Natural killer cell treated with Interleukin-12 subunit alpha and Interleukin-12 subunit beta and Interleukin-15 and Interleukin-18, amount 100 ng/mL, for 72 hours (primary cell): ENCODE data around the gene MAN2A1. TPM values are rescaled to one million over a fixed set of nuclear protein-coding genes. Genes with fewer than 3 reads are reported as not detected.

Source experiments
- ATAC-seq, 2 donors: fragments of 150-1000 bp; cut with Tn5 transposase in 1 of 2; sonication (Bioruptor Pico), chemical (Tn5 transposase) in 1 of 2; 2 replicates each; pipeline ENCODE4 v1.10.0; 2021
- DNase-seq: peaks from one replicate; pipeline ENCODE4 v3.0.0; 2022; ENCODE audit warnings: low spot score
- H3K27ac Mint-ChIP-seq, 2 donors: 1 replicate in 1 of 2; 2 replicates in 1 of 2; pipeline ENCODE4 v1.8.0; 2022; ENCODE audit warnings: mixed read lengths in 2 of 2, mild to moderate bottlenecking in 1 of 2, moderate library complexity in 1 of 2
- H3K27me3 Mint-ChIP-seq, 2 donors: 1 replicate in 1 of 2; 2 replicates in 1 of 2; pipeline ENCODE4 v1.8.0; 2022; ENCODE audit warnings: mixed read lengths in 2 of 2
- H3K36me3 Mint-ChIP-seq: one replicate; pipeline ENCODE4 v1.8.0; 2022; ENCODE audit warnings: mixed read lengths
- H3K4me1 Mint-ChIP-seq, 2 donors: 1 replicate in 1 of 2; 2 replicates in 1 of 2; pipeline ENCODE4 v1.8.0; 2022; ENCODE audit warnings: low read depth in 2 of 2, mixed read lengths in 2 of 2, mild to moderate bottlenecking in 1 of 2
- H3K4me3 Mint-ChIP-seq: one replicate; pipeline ENCODE4 v1.8.0; 2022; ENCODE audit warnings: mixed read lengths
- H3K9me3 Mint-ChIP-seq: 2 replicates; pipeline ENCODE4 v1.8.0; 2022; ENCODE audit warnings: mixed read lengths
- total RNA-seq, 2 donors: library from RNA; stranded (reverse); gene quantifications; one replicate each; pipeline ENCODE4 v1.2.3, GENCODE V29; 2022

Gene MAN2A1
- 10 to 100 TPM; 37.9 to 38.7 TPM for total RNA-seq

- Mint-ChIP-seq H3K4me1 (peaks cover 48% of the 10 kb centered on the region in 2 donors), H3K27me3 (peaks cover 5 to 7% of the 10 kb centered on the region in 2 donors), H3K4me3 (peak within 1 kb of the TSS; percentile 90), H3K36me3 (no peaks in the 10 kb centered on the region), H3K27ac (peak within 1 kb of the TSS; percentile 70 to 82), H3K9me3 (no peaks in the 10 kb centered on the region)
- peak; percentile 89 for DNase-seq
- ATAC-seq: peak; percentile 83 to 84
These were observed at the start of gene MAN2A1 for GRCh38 chr5:109689740-109690241. Gene MAN2A1 (plus strand): TSS chr5:109689927. CDS start chr5:109690418, 491 bp downstream.

GRCh38 chr5:109640976-109641375, 48.8 kb upstream of the MAN2A1 start:
- no peaks in the 10 kb centered on the region for H3K4me1 Mint-ChIP-seq
- H3K27me3 Mint-ChIP-seq: peaks cover 7 to 10% of the 10 kb centered on the region in 2 donors
- ATAC-seq: no peak
- H3K36me3 Mint-ChIP-seq: no peaks in the 10 kb centered on the region
- H3K27ac Mint-ChIP-seq: no peak overlapping the region
- no peak overlapping the region for H3K4me3 Mint-ChIP-seq
- no peaks in the 10 kb centered on the region for H3K9me3 Mint-ChIP-seq
- no peak for DNase-seq

- H3K4me1 Mint-ChIP-seq: no peaks in the 10 kb centered on the region
- no peak overlapping the region for H3K4me3 Mint-ChIP-seq
- DNase-seq (no peak), ATAC-seq (no peak)
- H3K9me3 Mint-ChIP-seq: no peaks in the 10 kb centered on the region
- H3K36me3 Mint-ChIP-seq: no peaks in the 10 kb centered on the region
- peaks cover 0 to 3% of the 10 kb centered on the region in 2 donors for H3K27me3 Mint-ChIP-seq
- H3K27ac Mint-ChIP-seq: no peak overlapping the region
These were observed 45.9 kb upstream of the MAN2A1 start for GRCh38 chr5:109643791-109644350.

GRCh38 chr5:109644829-109645228, 44.9 kb upstream of the MAN2A1 start:
- Mint-ChIP-seq H3K36me3 (no peaks in the 10 kb centered on the region), H3K4me3 (no peak overlapping the region), H3K27ac (no peak overlapping the region), H3K4me1 (no peaks in the 10 kb centered on the region), H3K9me3 (no peaks in the 10 kb centered on the region), H3K27me3 (peaks cover 0 to 3% of the 10 kb centered on the region in 2 donors)
- DNase-seq (no peak), ATAC-seq (no peak)

- no peaks in the 10 kb centered on the region for H3K36me3 Mint-ChIP-seq
These were observed 44.0 kb upstream of the MAN2A1 start for GRCh38 chr5:109645707-109646192.

GRCh38 chr5:109649318-109649717, 40.4 kb upstream of the MAN2A1 start:
- ATAC-seq (no peak), DNase-seq (no peak)
- Mint-ChIP-seq H3K36me3 (no peaks in the 10 kb centered on the region), H3K27ac (no peak overlapping the region), H3K4me3 (no peak overlapping the region), H3K27me3 (peaks cover 4 to 7% of the 10 kb centered on the region in 2 donors), H3K4me1 (no peaks in the 10 kb centered on the region), H3K9me3 (no peaks in the 10 kb centered on the region)

More at GRCh38 chr5:109645707-109646192, 44.0 kb upstream of the MAN2A1 start:
- Mint-ChIP-seq H3K4me1 (no peaks in the 10 kb centered on the region), H3K27me3 (peaks cover 0 to 3% of the 10 kb centered on the region in 2 donors), H3K4me3 (no peak overlapping the region), H3K9me3 (no peaks in the 10 kb centered on the region), H3K27ac (no peak overlapping the region)
- DNase-seq (no peak), ATAC-seq (no peak)

GRCh38 chr5:109650493-109650892, 39.2 kb upstream of the MAN2A1 start:
- peaks cover 4 to 7% of the 10 kb centered on the region in 2 donors for H3K27me3 Mint-ChIP-seq
- H3K27ac Mint-ChIP-seq: no peak overlapping the region
- no peaks in the 10 kb centered on the region for H3K9me3 Mint-ChIP-seq
- no peaks in the 10 kb centered on the region for H3K36me3 Mint-ChIP-seq
- no peak overlapping the region for H3K4me3 Mint-ChIP-seq
- DNase-seq (no peak), ATAC-seq (no peak)
- no peaks in the 10 kb centered on the region for H3K4me1 Mint-ChIP-seq

- Mint-ChIP-seq H3K27me3 (peaks cover 4 to 8% of the 10 kb centered on the region in 2 donors), H3K27ac (no peak overlapping the region), H3K4me1 (peaks cover 11 to 12% of the 10 kb centered on the region in 2 donors), H3K36me3 (no peaks in the 10 kb centered on the region), H3K4me3 (no peak overlapping the region), H3K9me3 (no peaks in the 10 kb centered on the region)
- ATAC-seq: no peak
- DNase-seq: no peak
These were observed 37.6 kb upstream of the MAN2A1 start for GRCh38 chr5:109652096-109652495.

GRCh38 chr5:109653042-109653441, 36.7 kb upstream of the MAN2A1 start:
- Mint-ChIP-seq H3K27ac (no peak overlapping the region), H3K36me3 (no peaks in the 10 kb centered on the region), H3K9me3 (no peaks in the 10 kb centered on the region), H3K27me3 (peaks cover 4 to 13% of the 10 kb centered on the region in 2 donors), H3K4me3 (no peak overlapping the region), H3K4me1 (peaks cover 14 to 20% of the 10 kb centered on the region in 2 donors)
- ATAC-seq (no peak), DNase-seq (no peak)

GRCh38 chr5:109653561-109654239, 36.0 kb upstream of the MAN2A1 start:
- DNase-seq (no peak), ATAC-seq (no peak)
- no peak overlapping the region for H3K27ac Mint-ChIP-seq
- H3K27me3 Mint-ChIP-seq: peaks cover 4 to 13% of the 10 kb centered on the region in 2 donors
- H3K4me3 Mint-ChIP-seq: no peak overlapping the region
- no peaks in the 10 kb centered on the region for H3K9me3 Mint-ChIP-seq
- peaks cover 14 to 20% of the 10 kb centered on the region in 2 donors for H3K4me1 Mint-ChIP-seq
- H3K36me3 Mint-ChIP-seq: no peaks in the 10 kb centered on the region

- H3K4me3 Mint-ChIP-seq: no peak overlapping the region
- no peak for ATAC-seq
- DNase-seq: no peak
- no peaks in the 10 kb centered on the region for H3K36me3 Mint-ChIP-seq
- peaks cover 4 to 13% of the 10 kb centered on the region in 2 donors for H3K27me3 Mint-ChIP-seq
- H3K27ac Mint-ChIP-seq: no peak overlapping the region
- peaks cover 14 to 20% of the 10 kb centered on the region in 2 donors for H3K4me1 Mint-ChIP-seq
- H3K9me3 Mint-ChIP-seq: no peaks in the 10 kb centered on the region
These were observed 35.3 kb upstream of the MAN2A1 start for GRCh38 chr5:109654455-109654854.

- Mint-ChIP-seq H3K36me3 (no peaks in the 10 kb centered on the region), H3K4me3 (no peak overlapping the region)
These were observed 33.9 kb upstream of the MAN2A1 start for GRCh38 chr5:109655841-109656240.

GRCh38 chr5:109656829-109657228, 32.9 kb upstream of the MAN2A1 start:
- H3K27me3 Mint-ChIP-seq: peaks cover 8 to 13% of the 10 kb centered on the region in 2 donors
- no peaks in the 10 kb centered on the region for H3K36me3 Mint-ChIP-seq
- H3K4me1 Mint-ChIP-seq: peaks cover 14 to 20% of the 10 kb centered on the region in 2 donors
- H3K27ac Mint-ChIP-seq: peak overlapping the region in 1 of 2 donors; percentile 30
- peak; percentile 75 to 79 for ATAC-seq
- DNase-seq: no peak
- peak overlapping the region; percentile 21 for H3K4me3 Mint-ChIP-seq
- H3K9me3 Mint-ChIP-seq: no peaks in the 10 kb centered on the region

More at GRCh38 chr5:109655841-109656240, 33.9 kb upstream of the MAN2A1 start:
- Mint-ChIP-seq H3K4me1 (peaks cover 14 to 20% of the 10 kb centered on the region in 2 donors), H3K9me3 (no peaks in the 10 kb centered on the region), H3K27ac (no peak overlapping the region), H3K27me3 (peaks cover 8 to 13% of the 10 kb centered on the region in 2 donors)
- ATAC-seq: no peak
- no peak for DNase-seq

GRCh38 chr5:109659901-109660300, 29.8 kb upstream of the MAN2A1 start:
- no peak overlapping the region for H3K4me3 Mint-ChIP-seq
- no peaks in the 10 kb centered on the region for H3K9me3 Mint-ChIP-seq

More at GRCh38 chr5:109659901-109660300, 29.8 kb upstream of the MAN2A1 start:
- H3K4me1 Mint-ChIP-seq: peaks cover 14 to 20% of the 10 kb centered on the region in 2 donors
- DNase-seq (no peak), ATAC-seq (no peak)
- no peaks in the 10 kb centered on the region for H3K36me3 Mint-ChIP-seq
- H3K27me3 Mint-ChIP-seq: peaks cover 4 to 6% of the 10 kb centered on the region in 2 donors
- no peak overlapping the region for H3K27ac Mint-ChIP-seq
